DLD1 (cell line): ENCODE results near the gene DGCR2.
"Not testable (repeated sequence)": the region's sequence is repeated elsewhere in the genome, so short reads cannot be mapped to it uniquely, and the experiment has no call there.

Source experiments
- in situ Hi-C: cut with HindIII; loops from 2 replicates; pipeline ENCODE4 v1.10.0; 2017; ENCODE audit warnings: low sequenced_read_pairs

Gene DGCR2

DNA sequence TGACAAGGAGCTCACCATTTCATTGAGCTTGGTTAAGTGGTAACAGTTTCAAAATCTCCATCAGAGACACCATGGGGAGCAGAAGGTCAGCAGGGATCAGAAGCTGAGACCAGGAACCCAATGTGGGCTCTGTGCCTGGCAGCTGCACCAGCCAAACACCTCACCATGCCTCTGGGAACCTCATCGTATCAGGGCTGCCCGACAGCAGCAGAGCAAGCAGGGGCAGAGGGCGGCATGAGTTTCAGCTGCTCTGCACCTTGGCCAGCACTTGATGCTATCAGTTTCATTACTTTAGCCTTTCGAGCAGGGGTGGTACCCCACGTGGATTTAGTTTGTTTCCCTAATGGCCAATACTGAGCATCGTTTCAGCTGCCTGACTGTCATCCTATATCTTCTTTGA, 77.8 kb downstream of the DGCR2 start:
- in situ Hi-C loops: no loop called here

DNA sequence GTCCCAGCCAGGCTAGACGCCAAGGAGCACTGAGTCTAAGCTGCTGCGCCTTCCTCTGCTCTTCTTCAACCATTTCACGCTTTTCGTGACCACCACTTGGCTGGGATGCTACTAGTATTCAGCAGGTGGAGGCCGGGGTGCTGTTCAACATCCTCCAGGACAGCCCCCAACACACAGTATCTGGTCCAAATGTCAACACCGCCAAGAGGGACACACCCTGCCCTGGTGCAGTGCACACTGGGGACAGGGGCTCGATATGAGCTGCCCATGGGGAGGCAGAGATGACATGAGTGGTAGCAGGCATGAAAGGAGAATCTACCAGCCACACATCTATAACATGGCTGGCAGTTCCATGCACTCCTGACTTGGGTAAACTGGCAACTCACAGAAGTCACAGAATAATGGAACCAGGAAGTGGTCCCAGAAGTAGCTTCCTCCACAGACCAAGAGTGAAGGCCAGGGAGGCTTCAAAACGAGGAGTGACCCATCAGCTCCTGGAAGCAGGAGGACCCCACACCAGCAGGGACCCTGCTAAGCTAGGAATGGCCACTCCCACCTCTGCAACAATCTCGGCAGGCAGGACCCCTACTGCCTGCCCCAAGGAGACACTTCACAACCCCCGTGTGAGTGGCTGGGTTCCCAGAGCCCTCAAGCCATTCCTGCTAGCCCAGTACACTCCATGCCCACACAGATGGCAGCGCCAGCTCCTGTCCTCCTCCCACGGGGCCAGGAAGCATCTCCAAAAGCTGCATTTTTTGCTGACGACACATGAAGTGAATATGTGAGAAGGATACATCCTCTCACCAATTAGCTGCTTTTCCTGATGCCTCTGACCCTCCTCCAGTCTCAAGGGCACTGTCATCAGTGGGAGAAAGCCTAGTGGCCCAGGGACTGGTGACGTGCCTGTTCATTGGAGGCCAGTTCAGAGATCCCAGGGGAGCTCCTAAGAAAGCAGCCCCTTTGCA, 78.8 kb downstream of the DGCR2 start:
- in situ Hi-C loops: no loop called here

DNA sequence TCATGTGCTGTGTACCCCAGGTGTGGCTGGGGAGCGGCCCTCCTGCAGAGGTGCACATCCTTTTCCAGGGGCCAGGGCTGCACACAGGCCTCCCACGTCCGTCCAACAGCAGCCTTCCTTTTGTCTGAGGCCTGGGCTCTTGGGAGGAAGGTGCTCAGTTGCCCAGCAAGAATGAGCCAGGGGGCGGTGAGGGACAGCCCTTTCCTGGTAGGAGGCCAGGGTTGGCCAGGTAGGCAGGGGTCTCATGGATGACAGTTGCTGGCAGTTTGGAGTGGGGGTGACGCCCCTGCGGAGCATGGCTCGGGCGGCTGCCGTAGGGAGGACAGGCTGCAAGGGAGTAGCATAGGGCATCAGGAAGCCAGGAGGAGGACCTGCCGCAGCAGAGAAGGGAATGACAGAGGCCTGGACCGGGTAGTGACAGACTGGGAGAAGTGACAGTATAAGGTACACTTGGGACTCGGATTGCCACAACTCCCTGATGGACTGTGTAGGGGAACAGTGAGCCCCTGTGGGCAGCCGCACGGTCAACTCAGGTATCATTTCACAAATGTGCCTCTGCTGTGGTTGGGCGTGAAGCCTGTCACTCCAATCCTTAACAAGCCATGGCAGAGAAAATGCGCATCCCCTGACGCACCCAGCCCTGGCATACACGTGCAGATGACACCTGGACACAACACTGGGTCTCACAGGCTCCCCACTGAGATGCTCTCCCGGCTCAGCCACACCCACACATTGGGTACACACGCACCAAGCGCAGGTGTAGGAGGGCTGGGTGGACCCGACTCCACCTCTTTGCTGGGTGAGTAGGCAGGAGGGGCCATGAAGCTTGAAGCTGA, 79.7 kb downstream of the DGCR2 start:
- in situ Hi-C loops: no loop called here

DNA sequence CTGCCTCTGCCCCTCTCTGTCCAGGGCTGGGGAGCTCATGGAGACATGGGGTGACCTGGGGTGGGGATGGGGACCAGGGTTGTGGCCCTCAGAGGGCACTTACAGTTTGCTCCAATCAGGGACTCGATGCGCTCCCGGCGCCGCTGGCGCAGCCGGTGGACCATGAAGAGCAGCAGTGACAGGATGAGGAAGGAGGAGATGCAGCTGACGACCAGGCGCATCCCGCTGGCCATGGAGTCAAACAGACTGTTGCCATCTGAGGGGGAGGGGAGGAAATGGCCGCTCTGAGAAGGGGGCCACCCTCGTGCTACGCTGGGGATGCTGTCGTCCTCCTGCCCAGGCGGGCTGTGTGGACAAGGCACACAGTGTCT, 80.5 kb downstream of the DGCR2 start:
- in situ Hi-C loops: no loop called here

DNA sequence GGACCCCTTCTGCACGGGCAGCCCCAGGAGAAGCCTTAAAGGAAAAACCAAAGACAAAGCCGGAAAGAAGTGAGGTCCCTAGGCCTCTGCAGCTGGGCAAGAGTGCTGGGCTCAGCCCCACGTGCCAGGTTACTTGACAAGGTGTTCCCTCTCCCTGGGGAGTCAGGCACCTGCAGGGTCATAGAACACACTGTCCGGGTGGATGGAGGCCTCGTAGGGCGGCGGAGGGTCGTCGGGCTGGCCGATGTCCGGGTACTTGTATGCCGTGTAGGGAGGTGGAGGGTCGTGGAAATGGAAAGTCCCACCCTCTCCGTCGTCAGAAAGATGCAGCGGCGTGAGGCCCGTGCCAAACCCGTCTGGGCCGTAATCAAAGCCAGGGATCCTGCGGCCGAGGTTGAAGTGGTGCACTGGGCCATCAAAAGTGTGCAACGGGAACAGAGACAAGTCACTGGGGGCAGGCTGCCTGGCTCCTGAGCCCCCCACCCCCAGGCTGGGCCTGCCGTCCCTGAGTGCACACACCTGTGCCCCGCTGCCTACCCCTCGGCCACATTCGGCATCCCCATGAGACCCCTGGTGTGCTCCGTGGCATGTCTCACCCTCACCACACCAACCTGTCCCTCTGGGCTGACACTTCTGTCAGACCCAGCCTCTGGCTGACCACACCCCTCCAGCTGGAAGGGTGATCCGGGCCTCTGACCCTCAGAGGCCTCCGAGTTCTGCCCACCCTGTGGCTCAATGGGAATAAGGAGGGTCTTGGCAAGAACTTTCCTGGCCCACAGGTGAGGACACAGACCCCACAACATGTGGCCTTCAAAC, 81.1 kb downstream of the DGCR2 start:
- in situ Hi-C loops: no loop called here

DNA sequence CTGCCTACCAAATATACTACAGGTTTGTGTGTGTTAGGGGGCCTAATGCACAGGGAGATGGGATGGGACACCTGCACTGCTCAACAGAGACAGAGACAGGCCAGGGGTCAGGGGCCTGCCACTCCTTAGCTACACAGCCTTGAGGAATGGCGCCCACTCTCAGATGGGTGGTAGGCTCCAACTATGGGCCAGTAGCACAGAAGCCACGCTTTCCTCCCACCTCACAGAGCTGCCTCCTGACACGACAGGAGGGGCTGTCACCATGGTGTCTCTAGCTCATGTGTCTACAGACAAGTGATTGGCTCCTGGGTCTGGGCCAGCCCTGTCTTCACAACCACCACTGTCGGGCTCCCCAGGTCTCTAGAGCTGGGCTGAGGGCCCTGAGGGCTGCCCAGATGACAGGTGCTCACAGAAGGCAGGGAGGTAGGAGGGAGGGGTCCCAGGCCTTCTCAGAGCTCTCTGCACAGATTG, 81.8 kb downstream of the DGCR2 start:
- in situ Hi-C loops: no loop called here

DNA sequence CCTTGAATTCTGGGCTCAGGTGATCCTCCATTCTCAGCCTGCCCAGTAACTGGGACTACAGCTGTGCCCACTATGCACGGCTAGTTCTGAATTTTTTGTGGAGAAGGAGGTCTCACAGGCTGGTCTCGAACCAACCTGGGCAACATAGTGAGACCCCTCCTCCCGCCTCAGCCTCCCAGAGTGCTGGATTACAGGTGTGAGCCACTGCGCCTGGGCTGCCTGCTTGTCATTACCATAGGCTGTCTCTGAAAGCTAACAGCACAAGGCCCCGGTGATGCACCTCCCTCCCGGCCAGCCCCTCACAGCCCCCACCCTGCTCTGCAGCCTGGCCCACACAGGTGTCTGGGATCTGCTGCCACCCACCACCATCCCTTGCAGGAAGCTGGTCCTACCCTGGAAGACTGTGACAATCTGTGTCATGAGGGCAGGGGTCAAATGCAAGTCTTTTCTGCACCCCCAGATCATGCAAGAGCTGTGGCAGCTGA, 82.4 kb downstream of the DGCR2 start:
- in situ Hi-C loops: no loop called here

DNA sequence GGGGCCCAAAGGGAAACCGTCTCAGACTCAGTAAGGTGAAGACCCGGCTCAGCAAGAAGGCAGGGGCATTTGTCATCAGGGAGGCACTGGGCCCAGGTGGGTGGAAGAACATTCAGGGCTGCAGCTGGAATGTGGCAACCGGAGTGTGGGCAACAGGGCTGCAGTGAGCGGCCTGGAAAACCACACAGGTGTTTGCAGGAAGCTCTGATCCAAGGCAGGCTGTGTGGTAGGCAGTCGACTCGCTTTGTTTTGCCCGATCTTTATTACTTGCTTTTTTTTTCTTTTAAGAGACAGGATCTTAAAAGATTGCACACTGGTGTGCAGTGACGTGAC, 82.8 kb downstream of the DGCR2 start:
- in situ Hi-C loops: no loop called here

DNA sequence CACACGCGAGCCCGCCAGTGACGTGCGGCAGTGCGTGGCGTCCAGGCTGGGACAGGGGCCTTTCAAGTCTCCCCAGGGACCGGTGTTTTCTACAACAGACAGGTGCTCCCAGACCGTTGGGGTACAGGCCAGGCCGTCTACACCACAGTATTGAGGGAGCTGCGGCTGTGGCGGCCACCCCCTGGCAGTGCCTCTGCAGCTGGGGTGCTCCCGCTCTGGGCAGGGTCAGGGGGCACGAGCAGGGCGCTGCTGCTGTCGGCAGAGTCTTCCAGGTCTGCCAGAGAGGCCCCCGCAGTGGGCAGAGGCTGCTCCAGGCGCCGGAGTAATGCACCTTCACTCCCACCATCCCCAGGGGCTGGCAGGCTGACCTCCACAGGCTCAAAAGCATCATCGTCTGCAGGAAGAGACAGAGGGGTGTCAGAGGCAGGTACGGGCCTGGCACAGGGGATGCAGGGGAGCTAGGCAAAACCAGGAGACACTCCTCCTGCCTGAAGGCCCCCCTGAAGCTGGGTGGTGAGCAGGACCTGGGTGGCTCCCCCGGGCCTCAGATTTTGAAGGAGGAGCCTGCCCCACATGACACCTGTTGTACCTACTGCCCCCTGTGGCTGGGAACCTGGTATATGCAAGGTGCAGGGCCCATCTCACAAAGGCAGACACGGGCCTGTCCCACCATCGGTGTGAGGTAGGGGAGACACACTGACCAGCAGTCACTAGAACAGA, 83.3 kb downstream of the DGCR2 start:
- in situ Hi-C loops: no loop called here

DNA sequence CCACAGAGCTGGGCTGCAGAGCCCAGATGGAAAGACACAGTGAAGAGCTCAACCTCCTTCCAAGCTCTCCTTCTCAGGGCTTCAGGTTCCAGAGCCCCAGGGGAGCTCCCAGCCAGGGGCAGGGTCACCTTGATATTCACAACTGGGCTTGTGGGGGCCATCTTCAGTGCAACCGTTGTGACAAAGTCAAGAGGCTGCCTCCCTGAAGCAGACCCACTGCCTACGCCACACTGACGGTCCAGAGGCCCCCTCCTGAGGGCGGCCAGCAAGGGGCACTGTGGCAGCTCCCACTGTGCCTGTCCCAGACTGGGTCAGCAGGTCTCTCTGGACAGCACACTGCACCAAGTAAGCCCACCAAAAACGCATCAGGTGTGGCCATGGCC, 84.1 kb downstream of the DGCR2 start:
- in situ Hi-C loops: no loop called here

DNA sequence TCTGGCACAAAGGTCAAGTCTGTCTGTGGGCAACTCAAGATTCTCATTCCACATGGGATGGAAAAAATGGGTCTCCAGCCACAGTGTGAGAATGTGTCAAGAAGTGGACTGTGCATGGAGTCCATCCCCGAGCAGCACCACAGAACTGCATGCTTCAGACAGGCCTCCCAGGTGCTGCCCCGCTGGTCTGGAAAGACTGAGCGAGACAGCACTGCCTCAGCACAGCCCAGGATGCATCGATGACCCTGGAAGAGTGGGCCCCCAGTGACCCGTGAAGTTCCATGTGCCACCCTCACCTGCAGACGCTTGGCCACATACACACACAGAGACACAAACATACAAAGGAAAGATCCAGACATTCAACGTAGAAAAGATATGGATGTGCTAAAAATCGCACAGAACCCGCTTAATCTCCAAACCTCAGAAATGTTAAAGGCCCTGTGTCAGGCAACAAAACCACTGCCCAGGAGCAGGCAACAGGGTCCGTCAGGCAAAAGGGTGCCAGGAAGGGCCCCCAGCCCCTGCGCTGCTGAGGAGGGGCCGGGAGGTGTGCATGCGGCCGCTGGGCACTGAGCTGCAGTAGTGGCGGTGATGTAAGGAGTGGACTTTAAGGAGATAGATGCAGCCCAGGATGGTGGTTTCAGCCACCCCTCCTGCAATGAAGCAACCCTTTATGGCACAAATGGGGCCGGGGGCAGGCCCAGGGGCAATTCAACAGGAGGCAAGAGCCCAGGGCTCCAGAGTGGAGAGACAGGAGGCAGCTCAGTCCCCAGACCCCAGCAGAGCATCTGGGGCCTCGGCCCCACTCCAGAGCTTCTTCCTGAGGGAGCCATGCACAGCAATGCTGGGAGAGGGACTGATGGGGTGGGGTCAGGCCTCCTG, 84.7 kb downstream of the DGCR2 start:
- in situ Hi-C loops: no loop called here

DNA sequence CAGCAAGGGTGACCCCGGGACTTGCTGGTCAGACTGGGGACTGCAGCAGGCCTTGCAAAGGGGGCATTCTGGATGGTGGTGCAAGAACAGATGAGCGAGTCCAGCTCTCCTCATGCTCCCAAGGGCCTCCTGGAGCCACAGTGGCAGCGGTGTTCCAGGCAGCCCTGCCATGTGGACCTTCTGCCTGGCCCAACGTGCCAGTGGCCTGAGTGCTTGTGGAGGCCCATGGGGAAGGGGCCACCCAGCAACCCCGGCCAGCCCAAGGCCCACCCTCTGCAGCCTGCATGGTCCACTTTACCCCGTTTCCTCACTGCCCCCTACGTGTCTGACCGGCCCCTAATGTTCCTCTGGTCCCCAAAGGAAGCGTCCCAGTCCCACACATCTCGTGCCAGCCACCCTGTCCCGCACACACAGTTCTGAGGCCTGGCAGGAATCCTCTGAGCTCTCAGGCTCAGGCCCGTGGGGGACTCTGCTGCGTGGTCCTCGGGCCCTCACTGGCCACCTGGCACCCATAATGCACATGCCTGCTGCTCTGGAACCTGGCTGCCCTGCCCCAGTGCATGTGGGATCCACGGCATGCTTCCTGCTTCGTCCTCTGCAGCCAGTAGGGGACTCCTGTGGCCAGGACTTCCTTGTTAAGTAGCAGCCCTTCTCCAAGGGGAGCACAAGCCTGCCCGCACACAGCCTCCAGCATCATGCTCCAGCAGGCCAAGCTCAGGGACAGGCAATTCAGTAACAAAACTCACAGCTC, 85.5 kb downstream of the DGCR2 start:
- in situ Hi-C loops: no loop called here

DNA sequence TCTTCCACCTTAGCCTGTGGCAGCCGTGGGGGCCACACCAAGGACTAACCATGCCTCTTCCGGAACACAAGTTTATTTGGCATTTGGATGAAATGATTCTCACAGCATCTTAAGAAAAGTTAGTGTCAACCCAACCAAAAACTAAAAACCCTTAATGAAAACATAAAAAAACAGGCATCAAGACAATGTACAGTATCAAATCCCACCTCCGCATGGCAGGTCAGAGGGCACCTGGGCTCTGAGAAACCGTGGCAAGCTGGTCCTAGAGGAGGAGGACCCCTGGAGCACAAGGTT, 86.0 kb downstream of the DGCR2 start:
- in situ Hi-C loops: no loop called here

DNA sequence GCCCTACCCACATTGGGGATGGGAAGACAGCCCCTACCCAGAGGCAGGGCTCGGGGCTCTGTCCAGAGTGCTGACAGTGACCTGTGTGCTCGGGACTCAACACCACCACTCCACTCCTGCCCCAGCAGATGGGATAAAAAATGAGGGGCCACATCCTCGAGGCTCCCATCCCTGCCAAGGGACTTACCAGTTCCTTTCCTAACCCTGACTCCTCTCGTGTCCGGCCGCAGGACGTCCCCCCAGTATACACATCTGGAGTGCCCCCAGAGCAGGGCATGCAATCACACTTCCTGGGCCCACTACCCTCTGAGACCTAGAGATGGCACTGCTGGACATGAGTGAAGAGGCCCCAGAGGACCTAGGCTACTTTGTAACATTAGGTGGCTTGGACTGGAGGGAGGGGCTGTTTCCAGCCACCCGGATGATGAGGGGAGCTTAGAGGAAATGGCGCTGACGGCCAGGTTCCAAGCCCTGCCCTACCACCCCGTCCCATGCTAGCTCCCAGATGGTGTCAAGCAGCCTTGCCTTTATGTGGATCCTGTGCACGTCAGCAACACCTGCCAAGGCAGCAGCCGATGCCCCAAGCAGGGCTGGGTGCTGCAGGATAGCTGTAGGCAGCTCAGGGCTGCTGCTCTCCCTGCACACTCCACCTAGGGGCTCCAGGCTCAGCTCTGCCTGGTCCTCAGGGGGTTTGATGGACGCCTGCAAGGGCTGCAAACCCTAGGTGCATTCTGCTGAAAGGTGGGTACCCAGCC, 86.6 kb downstream of the DGCR2 start:
- in situ Hi-C loops: no loop called here

DNA sequence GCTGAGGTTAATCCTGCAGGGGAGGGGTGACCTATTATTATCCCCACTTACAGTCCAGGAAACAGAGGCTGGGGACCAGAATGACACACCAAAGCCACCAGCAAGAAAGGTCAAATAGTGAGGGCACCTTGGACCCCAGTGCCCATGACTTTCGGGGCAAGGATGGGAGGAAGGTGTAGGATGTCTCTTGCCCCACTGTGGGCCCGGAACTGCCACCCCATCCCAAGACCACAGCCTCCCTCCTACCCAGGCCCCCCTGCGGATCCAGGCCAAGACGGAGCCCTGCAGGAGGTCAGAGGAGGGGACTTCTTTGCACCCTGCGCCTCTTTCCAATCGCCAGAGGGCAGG, 87.1 kb downstream of the DGCR2 start:
- in situ Hi-C loops: not testable (repeated sequence)

DNA sequence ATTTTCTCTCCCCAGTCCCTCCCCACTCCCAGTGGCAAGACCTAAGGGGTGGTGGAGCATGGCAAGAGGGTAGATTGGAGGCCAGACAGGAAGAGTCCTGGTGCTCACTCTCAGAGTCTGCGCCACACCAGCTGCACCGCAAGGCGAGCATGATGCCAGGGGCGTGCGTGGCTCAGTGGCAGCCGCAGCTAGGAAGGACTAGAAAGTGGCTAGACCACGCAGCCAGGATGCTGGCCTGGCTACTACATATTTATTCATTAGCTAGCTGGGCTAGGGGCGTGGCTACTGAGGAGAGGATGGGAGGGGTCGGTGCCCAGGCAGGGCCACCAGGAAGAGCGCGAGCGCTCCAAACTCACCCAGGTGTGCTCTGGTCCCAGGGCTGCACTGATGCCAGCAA, 87.5 kb downstream of the DGCR2 start:
- in situ Hi-C loops: not testable (repeated sequence)

DNA sequence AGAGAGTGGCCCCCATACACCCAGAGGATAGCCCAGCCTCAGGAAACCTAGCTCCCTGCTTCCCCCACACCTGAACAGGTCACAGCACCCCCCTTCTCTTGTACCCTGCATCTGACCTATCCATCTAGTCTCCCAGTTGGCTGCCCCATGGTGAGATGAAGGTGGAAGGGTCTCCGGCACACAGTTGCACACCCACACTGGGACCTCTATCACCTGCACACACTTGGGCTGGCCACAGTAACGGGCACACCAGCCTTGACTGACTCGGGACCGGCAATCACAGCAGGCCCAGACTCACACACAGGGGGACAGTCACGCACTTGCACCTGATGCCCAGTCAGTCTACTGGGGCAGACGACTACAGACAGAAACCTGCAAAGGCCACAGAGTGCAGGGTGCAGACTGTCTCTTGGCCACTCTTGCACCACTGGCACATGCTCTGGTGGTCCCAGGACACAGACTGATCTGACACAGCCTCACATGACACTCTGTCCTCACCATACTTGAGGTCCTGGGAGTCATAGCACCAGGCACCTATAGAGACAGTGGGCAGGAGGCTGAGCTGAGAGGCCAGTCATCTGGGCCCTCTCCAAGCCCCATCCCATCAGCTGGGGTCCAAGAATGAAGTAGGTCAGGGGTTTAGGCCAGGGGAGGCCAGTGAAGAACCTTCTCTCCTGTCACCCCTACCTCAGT, 88.0 kb downstream of the DGCR2 start:
- in situ Hi-C loops: not testable (repeated sequence)

DNA sequence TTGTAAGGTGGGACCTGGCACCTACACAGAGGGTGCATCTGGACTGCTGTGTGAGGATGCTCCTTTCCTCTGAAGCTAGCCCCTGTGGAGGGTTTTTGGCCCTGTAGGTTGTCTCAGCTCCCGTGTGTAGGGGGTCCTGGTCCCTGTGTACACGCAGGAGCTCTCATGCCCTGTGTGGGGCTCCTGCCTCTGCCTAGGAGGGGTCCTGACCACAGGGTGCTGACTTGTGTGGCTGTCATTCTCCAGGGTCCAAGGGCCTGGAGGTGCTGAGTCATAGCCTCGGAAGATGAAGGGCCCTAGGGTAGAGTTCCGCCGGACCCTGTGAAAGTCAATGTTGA, 88.7 kb downstream of the DGCR2 start:
- in situ Hi-C loops: not testable (repeated sequence)
